Measurements from ENCODE around the gene SMYD3. TPM values are rescaled to one million over a fixed set of nuclear protein-coding genes. Genes with fewer than 3 reads are reported as not detected.

Gene SMYD3
- total RNA-seq, 1 donor from 2014 or later: 23.5 TPM

GRCh38 chr1:246169486-246169885 lies 337.6 kb downstream of the SMYD3 start:
- no peak for DNase-seq

GRCh38 chr1:246169019-246169418 lies 338.1 kb downstream of the SMYD3 start:
- DNase-seq: no peak

GRCh38 chr1:246166841-246167240 lies 340.2 kb downstream of the SMYD3 start:
- DNase-seq: no peak

- DNase-seq: peak; percentile 54
Observed at GRCh38 chr1:246165826-246166709, 341.0 kb downstream of the SMYD3 start.

- no peak for DNase-seq
Observed at GRCh38 chr1:246164764-246165163, 342.3 kb downstream of the SMYD3 start.

- DNase-seq: no peak
Observed at GRCh38 chr1:246162560-246162959, 344.5 kb downstream of the SMYD3 start.

GRCh38 chr1:246161626-246162025 lies 345.5 kb downstream of the SMYD3 start:
- peak; percentile 50 for DNase-seq

- DNase-seq: no peak
Observed at GRCh38 chr1:246160905-246161304, 346.2 kb downstream of the SMYD3 start.

GRCh38 chr1:246160374-246160773 lies 346.7 kb downstream of the SMYD3 start:
- DNase-seq: no peak

GRCh38 chr1:246159279-246160227 lies 347.5 kb downstream of the SMYD3 start:
- no peak for DNase-seq

GRCh38 chr1:246158131-246158530 lies 348.9 kb downstream of the SMYD3 start:
- no peak for DNase-seq

- no peak for DNase-seq
Observed at GRCh38 chr1:246157516-246157915, 349.6 kb downstream of the SMYD3 start.

GRCh38 chr1:246156847-246157246 lies 350.2 kb downstream of the SMYD3 start:
- no peak for DNase-seq

- DNase-seq: no peak
Observed at GRCh38 chr1:246155923-246156322, 351.2 kb downstream of the SMYD3 start.

GRCh38 chr1:246153796-246154212 lies 353.3 kb downstream of the SMYD3 start:
- no peak for DNase-seq

GRCh38 chr1:246152986-246153431 lies 354.1 kb downstream of the SMYD3 start:
- no peak for DNase-seq

- DNase-seq: no peak
Observed at GRCh38 chr1:246151796-246152434, 355.2 kb downstream of the SMYD3 start.

GRCh38 chr1:246149543-246149942 lies 357.5 kb downstream of the SMYD3 start:
- DNase-seq: no peak

GRCh38 chr1:246147524-246148461 lies 359.3 kb downstream of the SMYD3 start:
- no peak for DNase-seq

GRCh38 chr1:246146804-246147523 lies 360.1 kb downstream of the SMYD3 start:
- no peak for DNase-seq

Measured in tongue (tissue), 2 donors.